Trophoblast cell (in vitro differentiated cells and primary cell): ENCODE measurements around the gene SLC35B2.

Source experiments
- DNase-seq, 2 donors: peaks; one replicate each; pipeline ENCODE4 v3.0.0-alpha.2; 2016
- H2AFZ ChIP-seq: 2 replicates; pipeline ENCODE4 v1.6.1; 2013; ENCODE audit warnings: low read length, moderate library complexity, mild to moderate bottlenecking; ENCODE audit not compliant: insufficient read depth, poor library complexity
- H2AK5ac ChIP-seq: 2 replicates; pipeline ENCODE4 v1.6.1; 2013; ENCODE audit warnings: mild to moderate bottlenecking, low read length
- H2BK120ac ChIP-seq: 2 replicates; pipeline ENCODE4 v1.6.1; 2013; ENCODE audit warnings: low read length, mild to moderate bottlenecking, moderate library complexity; ENCODE audit not compliant: insufficient read depth, poor library complexity
- H2BK12ac ChIP-seq: 2 replicates; pipeline ENCODE4 v1.6.1; 2013; ENCODE audit warnings: mild to moderate bottlenecking, low read length, moderate library complexity
- H2BK5ac ChIP-seq: 2 replicates; pipeline ENCODE4 v1.6.1; 2013; ENCODE audit warnings: low read length, low read depth, moderate library complexity, mild to moderate bottlenecking; ENCODE audit not compliant: poor library complexity
- H3K14ac ChIP-seq: 2 replicates; pipeline ENCODE4 v1.6.1; 2013; ENCODE audit warnings: mild to moderate bottlenecking, low read length
- H3K18ac ChIP-seq: 2 replicates; pipeline ENCODE4 v1.6.1; 2013; ENCODE audit warnings: mild to moderate bottlenecking, low read length
- H3K23ac ChIP-seq: 2 replicates; pipeline ENCODE4 v1.6.1; 2013; ENCODE audit warnings: low read length
- H3K27ac ChIP-seq: 2 replicates; pipeline ENCODE4 v1.5.1; 2013; ENCODE audit warnings: low read depth, mild to moderate bottlenecking, inconsistent platforms, low read length, moderate library complexity
- H3K27me3 ChIP-seq: 2 replicates; pipeline ENCODE4 v1.6.1; 2013; ENCODE audit warnings: inconsistent platforms, mild to moderate bottlenecking, low read length, moderate library complexity; ENCODE audit not compliant: insufficient read depth
- H3K36me3 ChIP-seq, 2 experiments: 1 replicate in 1 of 2; 2 replicates in 1 of 2; pipeline ENCODE4 v1.6.1; 2013; ENCODE audit warnings: low read length in 2 of 2, mild to moderate bottlenecking in 2 of 2, moderate library complexity in 1 of 2; ENCODE audit not compliant: insufficient read depth in 2 of 2, control insufficient read depth in 1 of 2
- H3K4ac ChIP-seq: 2 replicates; pipeline ENCODE4 v1.6.1; 2013; ENCODE audit warnings: low read depth, mild to moderate bottlenecking, low read length, moderate library complexity
- H3K4me1 ChIP-seq, 2 experiments: 1 replicate in 1 of 2; 2 replicates in 1 of 2; pipeline ENCODE4 v1.6.1; 2013; ENCODE audit warnings: low read length in 2 of 2, mild to moderate bottlenecking in 2 of 2, moderate library complexity in 1 of 2; ENCODE audit not compliant: insufficient read depth in 2 of 2, control insufficient read depth in 1 of 2
- H3K4me2 ChIP-seq: 2 replicates; pipeline ENCODE4 v1.6.1; 2013; ENCODE audit warnings: inconsistent platforms, mild to moderate bottlenecking, low read length, moderate library complexity
- H3K4me3 ChIP-seq: 2 replicates; pipeline ENCODE4 v1.5.1; 2013; ENCODE audit warnings: mild to moderate bottlenecking, low read depth, low read length, inconsistent platforms
- H3K79me1 ChIP-seq: one replicate; pipeline ENCODE4 v1.6.1; 2013; ENCODE audit warnings: low read length
- H3K79me2 ChIP-seq: 2 replicates; pipeline ENCODE4 v1.6.1; 2013; ENCODE audit warnings: low read length, mild to moderate bottlenecking; ENCODE audit not compliant: control insufficient read depth, insufficient read depth, poor library complexity
- H3K9ac ChIP-seq: 2 replicates; pipeline ENCODE4 v1.6.1; 2013; ENCODE audit warnings: mild to moderate bottlenecking, low read length
- H3K9me3 ChIP-seq: 2 replicates; pipeline ENCODE4 v1.6.1; 2013; ENCODE audit warnings: low read depth, mild to moderate bottlenecking, control low read depth, inconsistent platforms, low read length; ENCODE audit not compliant: insufficient read depth
- H4K12ac ChIP-seq: 2 replicates; pipeline ENCODE4 v1.6.1; 2013; ENCODE audit warnings: low read depth, mild to moderate bottlenecking, low read length, moderate library complexity
- H4K8ac ChIP-seq: 2 replicates; pipeline ENCODE4 v1.6.1; 2013; ENCODE audit warnings: low read depth, mild to moderate bottlenecking, low read length, moderate library complexity
- H4K91ac ChIP-seq: one replicate; pipeline ENCODE4 v1.6.1; 2013; ENCODE audit warnings: low read depth, mild to moderate bottlenecking, low read length, moderate library complexity
- WGBS: extraction: QIAGEN DNeasy Blood & Tissue Kit; methylation state at CpG from one replicate; pipeline ENCODE4 v1.1.7; 2013; ENCODE audit warnings: missing lambda C conversion rate; ENCODE audit not compliant: insufficient read length, insufficient coverage; ENCODE audit errors: extremely low coverage; 5-methylcytosine and 5-hydroxymethylcytosine counted together

The SLC35B2 gene

DNA sequence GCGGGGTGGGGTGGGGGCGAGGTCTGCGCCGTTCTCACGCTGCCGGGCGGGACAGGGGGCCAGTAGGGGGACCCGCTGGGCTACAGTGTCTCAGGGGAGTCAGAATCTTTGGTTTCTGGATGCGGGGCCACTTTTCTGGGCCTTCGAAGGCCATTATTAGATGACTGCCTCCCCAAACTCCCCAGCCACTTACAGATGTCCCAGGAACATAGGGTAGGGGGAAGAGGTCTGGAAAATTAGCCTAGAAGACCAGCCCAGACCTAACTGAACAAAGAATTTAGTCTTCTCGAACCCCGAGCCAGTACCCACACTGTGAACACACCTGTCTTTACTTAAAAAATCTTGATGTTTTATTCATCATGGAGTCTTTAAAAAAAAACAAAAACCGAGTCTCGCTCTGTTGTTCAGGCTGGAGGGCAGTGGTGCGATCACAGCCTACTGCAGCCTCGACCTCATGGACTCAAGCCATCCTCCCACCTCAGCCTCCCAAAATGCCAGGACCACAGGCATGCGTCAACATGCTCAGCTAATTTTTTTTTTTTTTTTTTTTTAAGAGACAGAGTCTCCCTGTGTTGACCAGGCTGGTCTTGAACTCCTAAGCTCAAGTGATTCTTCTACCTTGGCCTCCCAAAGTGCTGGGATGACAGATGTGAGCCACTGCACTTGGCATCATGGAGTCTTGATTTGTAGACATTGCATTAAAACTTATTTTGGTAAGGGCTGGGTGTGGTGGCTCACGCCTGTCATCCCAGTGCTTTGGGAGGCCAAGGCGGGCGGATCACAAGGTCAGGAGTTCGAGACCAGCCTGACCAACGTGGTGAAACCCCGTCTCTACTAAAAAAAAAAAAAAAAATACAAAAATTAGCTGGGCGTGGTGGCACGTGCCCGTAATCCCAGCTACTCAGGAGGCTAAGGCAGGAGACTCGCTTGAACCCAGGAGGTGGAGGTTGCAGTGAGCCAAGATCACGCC lies 37.2 kb downstream of the SLC35B2 start:
- no peak for DNase-seq
- WGBS: no CpG with 5 or more reads among the region's 28 CpGs
- H3K27me3 ChIP-seq: no peaks in the 10 kb centered on the region
- no peak overlapping the region for H3K23ac ChIP-seq
- peaks cover 50 to 58% of the 10 kb centered on the region in 2 experiments for H3K4me1 ChIP-seq
- H3K79me1 ChIP-seq: peaks cover 34% of the 10 kb centered on the region
- no peak overlapping the region for H3K14ac ChIP-seq
- H3K36me3 ChIP-seq: no peaks in the 10 kb centered on the region
- H2BK5ac ChIP-seq: peak overlapping the region; percentile 9
- H2BK12ac ChIP-seq: peak overlapping the region; percentile 39
- H2AK5ac ChIP-seq: no peak overlapping the region
- H3K18ac ChIP-seq: peak overlapping the region; percentile 43
- H3K9ac ChIP-seq: no peak overlapping the region
- no peaks in the 10 kb centered on the region for H3K9me3 ChIP-seq
- H3K4me3 ChIP-seq: no peak overlapping the region
- H3K79me2 ChIP-seq: peaks cover 4% of the 10 kb centered on the region
- no peak overlapping the region for H2AFZ ChIP-seq
- H3K4me2 ChIP-seq: peak overlapping the region; percentile 93
- H3K4ac ChIP-seq: no peak overlapping the region
- no peak overlapping the region for H4K12ac ChIP-seq
- peak overlapping the region; percentile 22 for H4K91ac ChIP-seq
- no peak overlapping the region for H4K8ac ChIP-seq
- no peak overlapping the region for H3K27ac ChIP-seq
- peak overlapping the region; percentile 49 for H2BK120ac ChIP-seq

DNA sequence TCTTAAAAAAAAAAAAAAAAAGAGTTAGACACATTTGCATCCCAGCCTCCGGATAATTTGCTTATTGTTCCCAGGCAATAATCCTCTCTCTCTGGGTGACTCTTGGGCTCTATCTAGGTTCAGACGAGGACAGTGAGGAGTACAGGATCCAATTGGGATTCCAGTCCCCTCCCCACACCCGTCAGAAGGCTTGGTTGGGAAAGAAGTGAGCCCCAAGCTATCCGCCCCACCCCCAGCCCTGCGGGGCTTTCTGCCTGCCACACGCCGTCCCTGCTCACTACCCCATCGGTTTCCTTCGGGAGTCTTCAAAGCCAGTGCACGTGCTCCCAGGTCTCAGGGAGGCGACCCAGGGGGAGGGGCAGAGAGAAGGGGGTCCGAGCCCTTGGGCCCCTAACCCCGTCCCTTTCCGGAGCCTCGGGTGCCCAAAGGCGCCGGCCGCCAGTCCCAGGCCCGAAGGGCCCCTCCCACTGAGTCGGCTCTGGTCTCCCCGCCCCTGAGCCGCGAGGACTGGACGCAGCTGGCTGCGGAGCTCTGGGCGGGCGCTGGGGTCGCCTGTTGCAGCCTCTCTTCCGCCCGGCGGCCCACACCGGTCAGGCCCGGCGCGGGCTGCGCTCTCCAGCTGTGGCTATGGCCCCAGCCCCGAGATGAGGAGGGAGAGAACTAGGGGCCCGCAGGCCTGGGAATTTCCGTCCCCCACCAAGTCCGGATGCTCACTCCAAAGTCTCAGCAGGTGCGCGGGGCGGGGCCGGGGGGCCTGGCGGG lies 38.1 kb downstream of the SLC35B2 start:
- Histone ChIP-seq H3K9ac (no peak overlapping the region), H2BK120ac (peak overlapping the region; percentile 89), H4K12ac (peak overlapping the region; percentile 56), H3K27me3 (no peaks in the 10 kb centered on the region), H2AFZ (peak overlapping the region; percentile 64), H4K91ac (peak overlapping the region; percentile 91), H2AK5ac (no peak overlapping the region), H3K36me3 (no peaks in the 10 kb centered on the region), H2BK5ac (peak overlapping the region; percentile 95), H3K9me3 (no peaks in the 10 kb centered on the region), H3K4me2 (peak overlapping the region; percentile 93), H3K23ac (no peak overlapping the region), H3K4me1 (peaks cover 44 to 52% of the 10 kb centered on the region in 2 experiments), H3K14ac (peak overlapping the region; percentile 91), H3K18ac (peak overlapping the region; percentile 97), H3K4ac (peak overlapping the region; percentile 61), H3K79me2 (peaks cover 4% of the 10 kb centered on the region), H2BK12ac (peak overlapping the region; percentile 84), H4K8ac (peak overlapping the region; percentile 90), H3K27ac (peak overlapping the region; percentile 74), H3K79me1 (peaks cover 31% of the 10 kb centered on the region), H3K4me3 (peak overlapping the region; percentile 61)
- peak; percentile 84 to 85 for DNase-seq
- WGBS: no CpG with 5 or more reads among the region's 45 CpGs

DNA sequence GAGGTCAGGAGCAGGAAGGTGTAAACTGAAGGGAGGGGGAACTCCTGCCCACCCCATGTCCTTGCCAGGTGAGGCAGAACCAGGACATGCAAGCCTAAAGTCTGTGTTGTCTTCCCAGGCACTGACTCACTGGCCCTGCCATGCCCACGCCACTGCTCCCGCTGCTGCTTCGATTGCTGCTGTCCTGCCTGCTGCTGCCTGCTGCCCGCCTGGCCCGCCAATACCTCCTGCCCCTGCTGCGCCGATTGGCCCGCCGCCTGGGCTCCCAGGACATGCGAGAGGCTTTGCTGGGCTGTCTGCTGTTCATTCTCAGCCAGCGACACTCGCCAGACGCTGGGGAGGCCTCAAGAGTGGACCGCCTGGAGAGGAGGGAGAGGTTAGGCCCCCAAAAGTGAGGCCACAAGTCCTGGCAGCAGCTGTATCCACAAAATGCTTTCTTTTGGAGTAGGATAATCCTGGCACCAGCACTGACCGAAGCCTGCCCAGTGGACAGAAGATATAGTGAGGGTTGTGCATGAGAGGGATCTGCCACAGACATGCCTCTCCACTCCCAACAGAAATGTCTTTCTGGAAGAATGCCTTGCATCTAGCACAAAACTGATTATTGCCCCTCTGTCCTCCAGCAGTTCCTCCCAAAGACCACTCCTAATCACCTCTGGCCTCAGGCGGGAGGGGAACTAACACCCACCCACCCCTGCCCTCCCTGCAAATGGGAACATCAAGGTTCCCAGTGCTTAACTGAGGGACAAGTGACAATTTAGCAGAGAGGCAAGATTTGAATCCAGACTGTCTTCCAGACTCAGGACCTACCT lies 39.8 kb downstream of the SLC35B2 start:
- H3K18ac ChIP-seq: peak overlapping the region; percentile 33
- H3K14ac ChIP-seq: peak overlapping the region; percentile 22
- peak overlapping the region; percentile 49 for H2AK5ac ChIP-seq
- no CpG with 5 or more reads among the region's 16 CpGs for WGBS
- no peaks in the 10 kb centered on the region for H3K27me3 ChIP-seq
- no peak overlapping the region for H3K4ac ChIP-seq
- H3K9me3 ChIP-seq: no peaks in the 10 kb centered on the region
- H3K4me2 ChIP-seq: no peak overlapping the region
- H4K8ac ChIP-seq: peak overlapping the region; percentile 11
- H4K12ac ChIP-seq: no peak overlapping the region
- H3K79me2 ChIP-seq: peaks cover 2% of the 10 kb centered on the region
- no peak overlapping the region for H2BK5ac ChIP-seq
- DNase-seq: no peak
- peak overlapping the region; percentile 66 for H2BK12ac ChIP-seq
- H3K4me3 ChIP-seq: no peak overlapping the region
- peak overlapping the region; percentile 27 for H2BK120ac ChIP-seq
- no peak overlapping the region for H3K27ac ChIP-seq
- H3K4me1 ChIP-seq: peaks cover 35 to 39% of the 10 kb centered on the region in 2 experiments
- H3K9ac ChIP-seq: no peak overlapping the region
- H3K23ac ChIP-seq: no peak overlapping the region
- H4K91ac ChIP-seq: peak overlapping the region; percentile 81
- H2AFZ ChIP-seq: peak overlapping the region; percentile 27
- H3K79me1 ChIP-seq: peaks cover 23% of the 10 kb centered on the region
- H3K36me3 ChIP-seq: no peaks in the 10 kb centered on the region
